DOHH2 (cell line): ENCODE measurements around the gene ECI2.

Experiments
- EZH2phosphoT487 ChIP-seq: fragments of 200-600 bp; sonication (generic); IDR thresholded peaks from 2 replicates; pipeline ENCODE4 v1.6.1; 2017; ENCODE audit warnings: borderline replicate concordance, mild to moderate bottlenecking, antibody characterized with exemption, low read length, moderate library complexity, mixed read lengths
- TF ChIP-seq, protein P1 (sequence below): fragments of 200-600 bp; sonication (generic); IDR thresholded peaks from one replicate; pipeline ENCODE4 v1.5.1; 2014; ENCODE audit warnings: antibody characterized with exemption, mild to moderate bottlenecking, low read depth, low read length; ENCODE audit not compliant: poor library complexity, severe bottlenecking

- TF ChIP-seq EZH2phosphoT487: no peak
- TF ChIP-seq, protein P1, sequence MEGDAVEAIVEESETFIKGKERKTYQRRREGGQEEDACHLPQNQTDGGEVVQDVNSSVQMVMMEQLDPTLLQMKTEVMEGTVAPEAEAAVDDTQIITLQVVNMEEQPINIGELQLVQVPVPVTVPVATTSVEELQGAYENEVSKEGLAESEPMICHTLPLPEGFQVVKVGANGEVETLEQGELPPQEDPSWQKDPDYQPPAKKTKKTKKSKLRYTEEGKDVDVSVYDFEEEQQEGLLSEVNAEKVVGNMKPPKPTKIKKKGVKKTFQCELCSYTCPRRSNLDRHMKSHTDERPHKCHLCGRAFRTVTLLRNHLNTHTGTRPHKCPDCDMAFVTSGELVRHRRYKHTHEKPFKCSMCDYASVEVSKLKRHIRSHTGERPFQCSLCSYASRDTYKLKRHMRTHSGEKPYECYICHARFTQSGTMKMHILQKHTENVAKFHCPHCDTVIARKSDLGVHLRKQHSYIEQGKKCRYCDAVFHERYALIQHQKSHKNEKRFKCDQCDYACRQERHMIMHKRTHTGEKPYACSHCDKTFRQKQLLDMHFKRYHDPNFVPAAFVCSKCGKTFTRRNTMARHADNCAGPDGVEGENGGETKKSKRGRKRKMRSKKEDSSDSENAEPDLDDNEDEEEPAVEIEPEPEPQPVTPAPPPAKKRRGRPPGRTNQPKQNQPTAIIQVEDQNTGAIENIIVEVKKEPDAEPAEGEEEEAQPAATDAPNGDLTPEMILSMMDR: no peak
These were observed 19.6 kb downstream of the ECI2 start for GRCh38 chr6:4115741-4116140.
